Transverse colon (tissue), 4 donors: ENCODE results near the gene RSPO3.

Experiments
- POLR2AphosphoS5 ChIP-seq, 3 donors: sonication (generic); formaldehyde crosslinking; IDR thresholded peaks; one replicate each; pipeline ENCODE4 v1.6.1; 2016; ENCODE audit warnings: antibody characterized with exemption in 3 of 3
- TF ChIP-seq, protein P1 (sequence below), 5 experiments: fragments of 200-600 bp in 3 of 5; fragments of 450-650 bp in 2 of 5; sonication (generic) in 3 of 5; IDR thresholded peaks; 1 replicate in 2 of 5; 2 replicates in 3 of 5; pipeline ENCODE4 v1.5.1; 2016 to 2017; ENCODE audit warnings: antibody characterized with exemption in 5 of 5, inconsistent platforms in 3 of 5, mild to moderate bottlenecking in 2 of 5, moderate library complexity in 1 of 5

DNA sequence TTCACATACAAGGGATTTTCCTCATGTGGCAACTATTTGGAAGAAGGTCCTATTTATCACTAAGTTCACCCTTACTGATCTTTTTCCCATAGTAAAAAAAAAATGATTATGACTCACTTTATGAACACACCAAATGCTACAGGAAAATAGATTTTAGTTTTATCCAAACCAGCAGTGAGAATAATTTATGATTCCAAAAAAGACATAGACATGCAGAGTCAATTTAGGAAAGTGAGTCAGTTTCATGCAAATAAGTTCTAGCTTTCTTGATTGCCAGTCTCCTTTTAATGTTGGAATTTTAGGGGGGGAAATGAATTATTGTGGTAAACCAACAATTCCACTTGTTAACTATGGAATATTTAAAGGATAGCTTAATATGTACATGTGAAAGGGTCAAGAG is 84.2 kb downstream of the RSPO3 start:
- TF ChIP-seq, protein P1, sequence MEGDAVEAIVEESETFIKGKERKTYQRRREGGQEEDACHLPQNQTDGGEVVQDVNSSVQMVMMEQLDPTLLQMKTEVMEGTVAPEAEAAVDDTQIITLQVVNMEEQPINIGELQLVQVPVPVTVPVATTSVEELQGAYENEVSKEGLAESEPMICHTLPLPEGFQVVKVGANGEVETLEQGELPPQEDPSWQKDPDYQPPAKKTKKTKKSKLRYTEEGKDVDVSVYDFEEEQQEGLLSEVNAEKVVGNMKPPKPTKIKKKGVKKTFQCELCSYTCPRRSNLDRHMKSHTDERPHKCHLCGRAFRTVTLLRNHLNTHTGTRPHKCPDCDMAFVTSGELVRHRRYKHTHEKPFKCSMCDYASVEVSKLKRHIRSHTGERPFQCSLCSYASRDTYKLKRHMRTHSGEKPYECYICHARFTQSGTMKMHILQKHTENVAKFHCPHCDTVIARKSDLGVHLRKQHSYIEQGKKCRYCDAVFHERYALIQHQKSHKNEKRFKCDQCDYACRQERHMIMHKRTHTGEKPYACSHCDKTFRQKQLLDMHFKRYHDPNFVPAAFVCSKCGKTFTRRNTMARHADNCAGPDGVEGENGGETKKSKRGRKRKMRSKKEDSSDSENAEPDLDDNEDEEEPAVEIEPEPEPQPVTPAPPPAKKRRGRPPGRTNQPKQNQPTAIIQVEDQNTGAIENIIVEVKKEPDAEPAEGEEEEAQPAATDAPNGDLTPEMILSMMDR (IDR thresholded peaks at IDR 0.05) = no peak
- no peak for TF ChIP-seq POLR2AphosphoS5 (IDR thresholded peaks at IDR 0.05)
